ENCODE data around the gene CPPED1.
A peak's percentile ranks its signal among the peaks of the same experiment; 100 is the strongest.
"Not testable (repeated sequence)": the region's sequence is repeated elsewhere in the genome, so short reads cannot be mapped to it uniquely, and the experiment has no call there.

The CPPED1 gene

DNA sequence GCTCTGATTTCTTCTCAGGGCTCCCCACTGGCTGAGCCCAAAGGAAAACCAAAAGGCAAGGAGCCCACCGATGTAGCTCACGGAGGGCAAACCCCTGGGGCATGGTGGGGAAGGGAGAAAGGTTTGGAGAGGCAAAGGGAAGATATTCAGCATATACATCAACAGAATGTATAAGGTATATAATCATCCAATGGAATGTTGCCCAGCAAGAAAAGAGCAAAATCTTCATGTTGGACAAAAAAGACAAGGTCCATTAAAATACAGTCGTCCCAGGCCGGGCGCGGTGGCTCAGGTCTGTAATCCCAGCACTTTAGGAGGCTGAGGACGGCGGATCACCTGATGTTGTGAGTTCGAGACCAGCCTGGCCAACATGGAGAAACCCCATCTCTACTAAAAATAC, 1.6 kb downstream of the CPPED1 start:
- no peak for DNase-seq (ENCODE audit: low read depth)

DNA sequence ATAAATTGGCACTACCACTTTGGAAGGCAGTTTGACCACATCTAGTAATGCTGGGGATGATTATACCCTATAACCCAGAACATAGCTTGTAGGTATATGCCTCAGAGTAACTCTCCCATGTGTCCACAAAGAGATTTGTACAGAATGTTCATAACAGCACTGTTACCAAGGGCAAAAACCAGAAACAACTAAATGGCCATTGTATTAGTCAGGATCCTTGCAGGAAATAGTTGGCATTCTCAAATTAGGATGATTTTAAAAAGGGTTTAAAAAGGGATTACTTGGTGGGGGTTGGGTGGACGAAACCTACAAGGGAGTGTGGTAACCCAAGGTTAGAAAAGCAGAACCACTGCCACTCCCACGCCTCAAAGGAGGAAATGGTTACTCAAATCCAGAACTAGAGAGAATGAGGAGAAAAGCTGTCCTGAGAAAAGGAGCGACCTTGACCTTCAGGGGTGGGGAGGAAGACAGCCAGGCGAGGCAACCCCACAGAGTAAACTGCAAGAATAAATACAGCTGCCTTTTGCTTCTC, 2.1 kb downstream of the CPPED1 start:
- DNase-seq (ENCODE audit: low read depth): peak; percentile 94

DNA sequence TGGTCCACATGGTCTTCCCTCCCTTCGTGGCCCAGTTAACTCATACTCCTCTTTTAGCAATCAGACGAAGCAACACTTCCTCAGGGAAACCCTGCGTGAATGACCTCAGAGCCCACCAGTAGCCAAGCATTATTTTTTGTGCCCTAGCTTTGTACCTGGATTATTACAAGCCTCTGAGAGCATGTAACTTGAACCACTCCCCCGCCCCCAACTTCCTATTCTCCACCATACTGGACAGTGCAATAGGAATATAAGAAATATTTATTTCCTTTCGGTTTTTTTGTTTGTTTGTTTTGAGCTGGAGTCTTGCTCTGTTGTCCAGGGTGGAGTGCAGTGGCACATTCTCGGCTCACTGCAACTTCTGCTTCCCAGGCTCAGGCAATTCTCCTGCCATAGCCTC, 2.9 kb downstream of the CPPED1 start:
- DNase-seq (ENCODE audit: low read depth): no peak

DNA sequence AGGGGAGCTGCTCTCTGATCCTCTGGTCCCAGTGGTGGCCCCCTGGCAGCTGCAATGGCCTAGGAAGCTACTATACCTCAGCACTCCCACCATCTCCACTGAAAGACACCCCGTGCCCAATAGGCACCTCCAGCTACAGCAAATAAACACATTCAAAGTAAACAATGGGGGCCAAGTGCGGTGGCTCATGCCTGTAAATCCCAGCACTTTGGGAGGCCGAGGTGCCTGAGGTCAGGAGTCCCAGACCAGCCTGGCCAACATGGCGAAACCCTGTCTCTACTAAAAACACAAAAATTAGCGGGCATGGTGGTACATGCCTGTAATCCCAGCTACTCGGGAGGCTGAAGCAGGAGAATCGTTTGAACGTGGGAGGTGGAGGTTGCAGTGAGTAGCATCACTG, 3.7 kb downstream of the CPPED1 start:
- not testable (repeated sequence) for DNase-seq (ENCODE audit: low read depth)

DNA sequence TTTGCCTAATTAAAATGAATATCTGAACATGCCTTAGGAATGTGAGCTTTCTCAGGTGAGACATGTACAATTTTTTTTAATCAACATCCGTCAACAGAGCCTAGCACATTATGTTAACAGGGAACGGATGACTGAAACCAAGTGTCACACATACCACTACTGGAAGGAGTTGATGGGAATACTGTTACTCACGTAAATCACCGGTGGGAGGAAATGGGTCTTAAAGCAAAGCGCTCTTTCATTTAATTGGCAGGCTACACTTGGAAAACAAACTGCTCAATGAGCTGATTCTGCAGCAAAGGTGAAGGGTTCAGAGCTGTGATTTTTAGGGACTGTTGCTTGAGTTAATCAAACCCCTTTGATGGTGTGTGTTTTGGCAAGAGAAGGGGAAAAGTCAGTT, 4.8 kb downstream of the CPPED1 start:
- no peak for DNase-seq (ENCODE audit: low read depth)

DNA sequence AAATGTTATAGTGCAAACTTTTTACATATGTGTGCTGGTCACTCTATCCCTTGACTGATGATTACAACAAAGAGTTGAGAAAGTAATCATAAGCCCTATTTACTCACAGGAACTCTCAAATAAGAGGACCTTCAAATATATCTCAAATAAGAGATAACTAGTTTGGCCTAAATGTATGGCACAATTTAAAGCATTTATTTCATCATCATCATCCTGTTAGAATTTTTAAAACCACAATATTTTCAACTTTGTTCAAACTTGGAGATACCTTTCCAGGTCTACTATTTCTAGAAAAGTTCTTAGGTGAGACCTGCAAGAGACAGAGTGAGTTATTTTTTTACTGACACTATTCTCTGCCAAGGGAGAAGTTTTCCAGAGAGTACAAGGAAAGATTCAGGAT, 5.5 kb downstream of the CPPED1 start:
- no peak for DNase-seq (ENCODE audit: low read depth)

DNA sequence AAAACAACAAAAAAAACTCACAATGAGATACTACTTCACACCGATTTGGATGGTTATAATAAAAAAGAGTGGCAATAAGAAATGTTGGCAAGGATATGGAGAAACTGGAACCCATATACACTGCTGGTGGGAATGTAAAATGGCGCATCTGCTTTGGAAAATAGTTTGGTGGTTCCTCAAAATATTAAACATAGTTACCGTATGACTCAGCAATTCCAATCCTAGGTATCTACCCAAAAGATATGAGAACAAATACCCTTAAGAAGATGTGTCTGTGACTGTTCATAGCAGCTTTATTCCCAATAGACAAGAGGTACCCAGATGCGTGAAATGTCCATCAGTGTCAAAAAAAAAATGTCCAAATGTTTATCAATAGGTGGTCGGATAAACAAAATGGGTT, 7.2 kb downstream of the CPPED1 start:
- DNase-seq (ENCODE audit: low read depth): no peak

DNA sequence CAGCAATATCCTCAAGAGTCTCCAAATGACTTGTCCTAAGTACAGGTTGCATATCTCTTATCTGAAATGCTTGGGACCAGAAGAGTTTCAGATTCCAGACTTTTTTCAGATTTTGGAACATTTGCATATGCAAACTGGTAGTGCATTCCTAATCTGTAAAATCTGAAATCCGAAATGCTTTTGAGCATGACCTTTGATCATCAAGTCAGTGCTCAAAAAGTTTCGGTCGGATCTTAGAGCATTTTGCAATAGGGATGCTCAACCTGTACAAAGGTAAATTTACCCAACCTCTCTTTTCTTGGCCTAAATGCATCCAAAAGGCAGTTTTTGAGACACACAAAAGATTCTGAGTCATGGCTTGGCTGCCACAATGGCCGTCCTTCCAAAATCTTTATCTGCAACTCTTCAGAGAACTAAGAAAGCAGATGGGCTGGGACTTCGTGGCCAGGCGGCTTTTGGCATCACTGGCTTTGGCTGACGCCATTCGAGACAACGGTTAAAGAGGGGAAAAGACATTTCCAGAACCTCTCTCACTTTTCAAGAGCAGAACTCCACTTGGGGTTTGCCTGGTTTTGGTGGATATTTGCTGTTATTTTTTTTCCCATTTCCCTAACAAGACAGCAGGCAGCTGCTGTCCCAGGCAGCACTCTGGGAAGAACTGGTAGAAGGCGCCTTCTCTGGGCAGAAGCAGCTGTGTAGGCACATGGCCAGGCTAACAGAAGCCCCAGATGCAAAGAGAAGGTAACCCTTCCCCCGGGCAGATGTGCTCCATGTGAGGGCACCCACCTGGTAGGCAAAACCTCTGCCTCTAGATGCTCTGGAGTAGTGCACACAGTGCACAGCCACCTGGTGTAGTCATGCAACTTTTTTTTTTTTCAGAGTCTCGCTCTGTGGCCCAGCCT, 8.9 kb downstream of the CPPED1 start:
- no peak for DNase-seq (ENCODE audit: low read depth)

DNA sequence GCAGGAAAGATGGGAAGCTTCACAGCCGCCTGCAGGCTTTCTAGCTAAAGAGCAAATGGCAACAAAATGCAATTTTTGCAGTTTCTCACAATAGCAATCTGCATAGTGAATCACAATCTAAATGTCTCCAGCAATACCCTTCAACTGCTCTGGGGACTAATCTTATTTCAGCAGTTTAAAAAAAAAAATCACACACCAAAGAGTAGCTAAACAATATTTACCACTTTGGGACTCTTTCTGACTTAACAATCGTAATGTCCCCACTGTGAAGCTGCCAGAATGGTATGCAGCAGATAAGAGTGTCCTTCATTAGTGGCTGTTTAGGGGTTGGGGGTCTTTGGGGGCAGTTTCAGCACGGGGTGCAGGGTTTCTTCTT, 9.8 kb downstream of the CPPED1 start:
- DNase-seq (ENCODE audit: low read depth): no peak

DNA sequence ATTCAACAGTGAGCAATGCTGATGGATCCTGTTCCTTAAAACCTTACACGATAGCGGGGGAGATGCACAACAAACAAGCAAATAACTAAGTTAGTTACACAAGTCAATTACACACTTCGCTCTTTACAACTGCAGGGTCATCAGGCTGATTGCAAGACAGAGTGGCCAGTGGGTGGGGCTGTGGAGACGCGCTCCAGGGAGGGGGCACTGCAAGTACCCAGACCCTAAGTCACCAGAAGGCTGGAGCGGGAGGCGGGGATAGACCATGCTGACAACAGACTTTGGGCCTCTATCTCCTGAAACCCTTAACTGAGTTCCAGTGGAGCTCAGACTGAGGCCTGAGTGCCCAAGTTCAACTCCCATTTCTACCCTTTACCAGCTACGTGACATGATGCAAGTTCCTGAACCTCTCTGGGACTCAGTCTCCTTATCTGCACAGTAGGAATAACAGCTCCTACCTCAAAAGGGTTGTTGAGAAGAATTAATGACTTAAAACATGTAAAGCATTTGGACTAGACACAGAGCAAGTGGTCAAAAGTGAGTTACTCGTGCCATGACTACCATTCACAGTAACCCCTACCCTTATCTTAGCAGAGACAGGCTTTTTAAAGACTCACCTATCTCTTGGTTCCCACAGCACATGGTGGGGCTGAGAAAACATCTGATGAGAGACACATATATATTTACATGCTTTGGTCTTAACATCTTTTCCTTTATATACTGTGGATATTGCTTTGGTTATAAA, 10.4 kb downstream of the CPPED1 start:
- no peak for DNase-seq (ENCODE audit: low read depth)

DNA sequence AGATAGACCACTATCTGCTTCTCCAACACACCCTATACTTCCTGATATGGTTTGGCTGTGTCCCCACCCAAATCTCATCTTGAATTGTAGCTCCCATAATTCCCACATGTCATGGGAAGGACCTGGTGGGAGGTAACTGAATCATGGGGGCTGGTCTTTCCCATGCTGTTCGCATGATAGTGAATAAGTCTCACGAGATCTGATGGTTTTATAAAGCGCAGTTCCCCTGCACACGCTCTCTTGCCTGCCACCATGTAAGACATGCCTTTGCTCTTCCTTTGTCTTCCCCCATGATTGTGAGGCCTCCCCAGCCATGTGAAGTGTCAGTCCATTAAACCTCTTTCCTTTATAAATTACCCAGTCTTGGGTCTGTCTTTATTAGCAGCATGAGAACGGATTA, 11.2 kb downstream of the CPPED1 start:
- DNase-seq (ENCODE audit: low read depth): not testable (repeated sequence)

DNA sequence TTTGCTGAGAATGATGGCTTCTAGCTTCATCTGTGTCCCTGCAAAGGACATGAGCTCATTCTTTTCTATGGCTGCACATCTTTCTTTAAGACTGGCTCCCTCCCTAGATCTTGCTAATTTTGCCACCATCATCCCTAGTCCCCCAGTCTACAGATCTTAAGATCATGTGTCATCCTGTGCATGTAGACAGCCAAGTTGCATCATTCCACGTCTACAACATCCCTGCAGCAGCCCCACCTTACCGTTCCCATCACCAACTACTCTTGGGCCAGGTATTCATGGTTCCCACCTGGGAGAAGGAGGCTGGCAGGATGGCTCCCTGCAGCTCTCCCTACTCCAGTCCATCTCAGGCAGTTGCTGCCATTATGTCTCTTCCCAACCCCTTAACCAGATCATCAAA, 12.3 kb downstream of the CPPED1 start:
- DNase-seq (ENCODE audit: low read depth): no peak

DNA sequence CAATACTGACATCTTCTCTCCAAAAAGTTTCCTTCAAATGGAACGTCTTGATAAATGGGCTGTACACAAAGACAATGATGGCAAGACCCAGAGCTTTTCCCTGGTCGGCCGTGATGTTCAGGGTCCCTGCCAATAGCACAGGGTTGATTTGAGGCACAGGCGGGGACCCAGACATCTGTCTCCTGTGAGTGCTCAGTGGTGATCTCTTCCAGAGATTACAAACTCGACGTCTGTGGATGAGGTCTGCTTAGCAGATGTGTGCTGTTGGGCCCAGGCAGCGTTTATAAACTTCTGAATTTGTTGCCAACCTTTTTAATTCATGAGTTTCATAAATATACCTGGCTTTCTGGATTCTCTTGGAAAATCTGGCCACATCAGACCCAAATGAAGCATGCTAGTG, 14.9 kb downstream of the CPPED1 start:
- no peak for DNase-seq (ENCODE audit: low read depth)

DNA sequence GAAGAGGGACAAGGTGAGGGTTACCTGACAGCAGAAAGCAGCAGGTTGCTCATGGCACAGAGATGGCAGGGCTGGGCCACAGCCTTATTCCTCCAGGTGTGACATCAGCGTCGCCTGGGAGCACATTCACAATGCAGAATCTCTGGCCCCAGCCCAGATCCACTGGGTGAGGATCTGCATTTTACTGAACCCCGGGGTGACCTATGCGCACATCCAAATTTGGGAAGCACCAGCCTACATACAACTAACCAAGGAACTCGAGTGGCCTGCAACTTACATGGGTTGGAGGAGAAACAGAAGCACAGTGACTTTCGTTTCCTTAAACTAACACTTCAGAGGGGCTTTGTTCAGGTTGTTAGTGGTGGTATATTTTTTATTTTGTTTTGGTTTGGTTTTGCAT, 17.6 kb downstream of the CPPED1 start:
- no peak for DNase-seq (ENCODE audit: low read depth)

DNA sequence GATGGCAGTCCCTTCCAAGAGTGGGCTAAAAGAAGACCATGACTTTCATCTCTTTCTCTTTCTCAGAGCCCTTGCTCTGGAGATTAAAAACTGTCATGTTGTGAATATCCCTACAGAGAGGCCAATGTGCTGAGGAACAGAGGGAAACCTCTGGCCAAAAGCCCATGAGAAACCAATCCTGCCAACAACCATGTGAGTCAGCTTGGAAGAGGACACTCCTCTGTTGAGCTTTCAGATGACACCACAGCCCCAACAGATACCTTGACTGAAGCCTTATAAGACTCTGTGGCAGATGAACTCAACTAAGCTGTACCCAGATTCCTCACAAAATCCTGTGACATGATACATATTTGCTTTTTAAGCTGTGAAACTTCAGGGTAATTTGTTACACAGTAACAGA, 19.6 kb downstream of the CPPED1 start:
- no peak for DNase-seq (ENCODE audit: low read depth)

DNA sequence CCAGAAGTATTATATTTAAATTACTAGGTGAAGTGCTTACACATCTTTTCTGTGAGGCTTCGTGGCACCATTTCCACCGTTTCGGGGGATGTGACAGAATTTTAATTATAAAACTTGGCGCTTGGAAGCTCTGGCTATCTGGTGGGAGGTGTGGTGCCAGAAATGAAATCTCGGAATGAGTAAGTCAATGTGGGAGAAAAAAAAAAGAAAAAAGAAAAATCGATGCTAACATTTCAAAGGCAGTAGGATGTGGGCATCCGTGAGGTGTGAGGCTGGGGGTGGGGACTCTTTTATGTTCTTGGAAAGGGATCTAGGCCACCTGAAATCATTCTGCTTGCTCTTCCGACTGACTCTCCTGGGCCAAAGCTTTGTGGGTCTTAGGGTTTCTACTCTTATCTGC, 21.9 kb downstream of the CPPED1 start:
- DNase-seq (ENCODE audit: low read depth): no peak

DNA sequence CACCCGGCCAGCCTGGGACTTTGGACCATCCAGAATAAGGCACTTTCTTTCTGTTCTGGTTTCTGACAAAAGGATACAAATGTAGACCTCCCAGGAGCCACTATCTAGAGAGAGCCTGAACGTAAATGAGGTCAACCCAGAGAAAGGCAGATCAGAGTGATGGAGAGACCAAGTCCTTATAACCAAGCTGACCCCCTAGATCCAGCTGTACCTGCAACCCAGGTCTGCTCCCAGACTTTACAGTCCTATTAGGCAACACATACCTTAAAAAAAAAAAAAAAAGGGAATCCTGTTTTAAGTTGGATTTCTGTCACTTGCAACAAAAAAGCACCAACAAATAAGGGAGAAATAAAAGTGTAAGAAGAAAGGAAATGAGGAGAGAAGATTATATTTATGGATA, 23.2 kb downstream of the CPPED1 start:
- DNase-seq (ENCODE audit: low read depth): no peak

DNA sequence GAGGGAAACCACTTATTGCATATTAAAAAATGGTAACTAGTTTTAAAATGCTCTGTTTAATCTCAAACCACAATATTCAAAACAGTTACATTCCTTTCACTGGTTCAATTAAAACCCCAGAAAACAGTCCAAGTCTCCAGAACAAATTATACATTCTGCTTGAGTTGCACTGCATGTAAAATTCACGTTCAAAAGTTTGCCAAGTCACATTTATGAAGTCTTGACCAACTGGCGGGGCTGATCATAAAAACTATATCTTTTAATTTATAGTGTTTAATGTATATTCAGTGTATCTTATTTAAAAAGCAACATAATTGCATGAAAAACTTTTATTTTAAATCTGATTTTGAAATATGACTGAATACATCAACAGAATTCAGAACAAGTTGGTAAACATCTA, 25.0 kb downstream of the CPPED1 start:
- no peak for DNase-seq (ENCODE audit: low read depth)

DNA sequence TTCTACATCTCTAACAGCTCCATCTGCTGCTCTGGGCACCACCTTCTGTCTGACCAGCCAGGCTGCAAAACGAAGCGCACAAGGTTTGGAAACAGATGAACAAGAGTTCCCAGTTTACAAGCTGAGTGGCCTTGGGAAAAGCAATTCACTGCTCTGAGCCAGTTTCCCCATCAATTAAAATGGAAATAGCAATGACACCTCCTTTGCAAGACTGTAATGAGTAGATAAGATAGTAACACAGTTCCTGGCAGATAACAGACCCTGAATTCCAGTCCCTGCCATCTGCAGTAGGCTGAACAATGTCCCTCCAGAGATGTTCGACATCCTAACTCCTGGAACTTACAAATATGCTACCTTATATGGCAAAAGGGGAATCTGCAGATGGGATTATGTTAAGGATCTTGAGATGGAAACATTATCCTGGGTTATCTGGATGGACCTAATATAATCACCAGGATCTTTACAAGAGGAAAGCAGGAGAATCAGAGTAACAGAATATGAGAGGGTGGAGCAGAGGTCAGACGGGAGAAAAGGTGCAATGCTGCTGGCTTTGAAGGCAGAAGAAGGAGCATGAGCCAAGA, 27.9 kb downstream of the CPPED1 start:
- DNase-seq (ENCODE audit: low read depth): no peak

DNA sequence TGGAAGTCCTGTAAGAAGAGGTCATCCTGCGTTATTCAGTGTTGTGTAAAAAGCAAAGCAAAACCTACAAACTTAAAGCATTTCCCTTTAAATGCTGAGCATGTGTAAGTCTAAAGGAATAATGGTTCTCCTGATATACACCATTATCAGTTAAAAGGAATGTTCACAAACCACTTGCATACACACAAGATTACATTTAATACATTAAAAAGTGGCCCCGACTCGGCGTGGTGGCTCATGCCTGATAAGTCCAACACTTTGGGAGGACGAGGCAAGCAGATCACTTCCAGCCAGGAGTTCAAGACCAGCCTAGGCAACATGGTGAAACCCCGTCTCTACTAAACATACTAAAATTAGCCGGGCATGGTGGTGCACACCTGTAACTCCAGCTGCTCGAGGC, 30.5 kb downstream of the CPPED1 start:
- DNase-seq (ENCODE audit: low read depth): no peak

DNA sequence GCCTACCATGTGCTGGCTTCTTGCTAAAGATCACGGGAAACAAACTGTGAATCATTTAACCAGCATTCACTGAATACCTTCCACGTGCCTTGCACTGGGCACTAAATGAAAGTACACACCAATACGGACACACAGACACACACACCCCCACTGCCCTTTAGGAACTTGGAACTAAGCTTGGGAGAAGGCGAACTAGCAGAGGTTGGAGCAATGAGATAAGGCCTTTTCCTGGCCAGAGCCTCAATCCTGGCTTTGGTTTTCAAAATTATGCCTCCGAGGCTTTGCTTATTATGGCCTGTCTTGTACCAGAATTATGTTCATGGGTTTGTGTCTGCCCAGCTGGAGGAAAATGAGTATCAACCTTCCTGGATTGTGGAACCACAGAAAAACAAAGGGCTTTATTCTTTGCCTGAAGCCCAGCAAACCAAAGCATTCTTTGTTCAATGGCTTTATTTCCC, 32.3 kb downstream of the CPPED1 start:
- no peak for DNase-seq (ENCODE audit: low read depth)

DNA sequence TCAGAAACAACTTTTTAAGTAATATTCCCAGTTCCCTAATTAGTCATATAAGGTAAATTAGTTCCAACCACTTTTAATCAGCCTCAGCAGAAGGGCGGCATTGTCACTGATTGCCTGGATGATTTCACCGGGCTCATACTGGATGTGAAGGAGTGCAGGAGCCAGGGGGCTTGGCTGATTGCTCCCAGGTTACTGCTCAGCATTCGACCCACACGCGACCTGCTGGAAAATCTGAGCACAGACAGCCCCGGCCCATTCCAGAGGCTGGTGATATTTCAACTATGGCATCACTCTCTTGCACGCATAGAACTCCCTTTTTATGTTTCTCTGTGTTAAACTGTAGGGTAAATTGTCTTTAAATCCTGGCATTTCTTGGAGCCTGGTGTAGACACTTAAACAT, 34.2 kb downstream of the CPPED1 start:
- DNase-seq (ENCODE audit: low read depth): no peak

DNA sequence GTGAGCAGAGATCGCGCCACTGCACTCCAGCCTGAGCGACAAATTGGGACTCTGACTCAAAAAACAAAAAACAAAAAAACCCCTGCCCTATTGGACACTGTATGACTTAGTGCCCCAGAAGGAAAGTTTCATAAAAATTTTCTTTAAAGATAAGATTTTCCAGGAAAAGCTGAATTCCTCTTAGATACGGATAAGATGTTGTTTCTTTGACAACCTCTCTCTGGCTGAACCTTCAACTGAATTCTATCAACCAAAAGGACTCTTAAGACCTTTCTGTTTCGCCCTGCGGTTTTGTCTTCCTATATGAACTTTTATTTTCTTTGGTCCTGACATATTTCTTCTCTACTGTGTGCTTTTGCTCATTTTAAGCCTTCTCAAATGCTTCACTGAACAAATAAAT, 35.8 kb downstream of the CPPED1 start:
- no peak for DNase-seq (ENCODE audit: low read depth)

All from GM04503 (cell line).